H1 (cell line): ENCODE data around the gene MAPKAP1.

Source experiments
- CHD1 ChIP-seq: IDR thresholded peaks from 2 replicates; pipeline ENCODE4 v1.6.1; 2012; ENCODE audit warnings: low read depth, low read length, improper control_type of control experiment
- CREB1 ChIP-seq: IDR thresholded peaks from 2 replicates; pipeline ENCODE4 v1.6.1; 2012; ENCODE audit warnings: inconsistent platforms
- EGR1 ChIP-seq: IDR thresholded peaks from 2 replicates; pipeline ENCODE4 v1.6.1; 2011; ENCODE audit warnings: low read depth, low read length, borderline replicate concordance
- EZH2 ChIP-seq: fragments of 200-600 bp; sonication (generic); IDR thresholded peaks from 2 replicates; pipeline ENCODE4 v1.7.1; 2012; ENCODE audit warnings: low read depth, mild to moderate bottlenecking, moderate library complexity, low read length, inconsistent platforms; ENCODE audit not compliant: severe bottlenecking
- FOSL1 ChIP-seq: IDR thresholded peaks from 2 replicates; pipeline ENCODE4 v1.6.1; 2011; ENCODE audit warnings: mild to moderate bottlenecking, low read depth, low read length, moderate library complexity; ENCODE audit not compliant: insufficient read depth
- JUN ChIP-seq: IDR thresholded peaks from 2 replicates; pipeline ENCODE4 v1.6.1; 2011; ENCODE audit warnings: low read depth, mild to moderate bottlenecking, improper control_type of control experiment, low read length
- POLR2A ChIP-seq, 2 experiments: IDR thresholded peaks; 1 replicate in 1 of 2; 2 replicates in 1 of 2; pipeline ENCODE4 v1.6.1; 2011; ENCODE audit warnings: low read depth in 2 of 2, low read length in 2 of 2, mild to moderate bottlenecking in 2 of 2; ENCODE audit errors: control extremely low read depth in 1 of 2
- POLR2AphosphoS5 ChIP-seq: IDR thresholded peaks from 2 replicates; pipeline ENCODE4 v1.6.1; 2011; ENCODE audit warnings: low read depth, low read length
- RAD21 ChIP-seq, 2 experiments: IDR thresholded peaks in 1 of 2; conservative IDR thresholded peaks in 1 of 2; 2 replicates each; pipeline ENCODE4 v1.6.1; 2011; ENCODE audit warnings: low read depth in 2 of 2, low read length in 2 of 2, improper control_type of control experiment in 1 of 2, inconsistent platforms in 1 of 2, mild to moderate bottlenecking in 1 of 2, moderate library complexity in 1 of 2
- TAF1 ChIP-seq: IDR thresholded peaks from 2 replicates; pipeline ENCODE4 v1.6.1; 2011; ENCODE audit warnings: mild to moderate bottlenecking, low read depth, low read length
- TF ChIP-seq, protein P1 (sequence below), 3 experiments: IDR thresholded peaks; 1 replicate in 2 of 3; 2 replicates in 1 of 3; pipeline versions ENCODE4 v1.5.1 to v1.6.1; 2011; ENCODE audit warnings: low read length in 3 of 3, mild to moderate bottlenecking in 3 of 3, inconsistent platforms in 2 of 3, low read depth in 1 of 3, moderate library complexity in 1 of 3; ENCODE audit not compliant: insufficient read depth in 1 of 3; ENCODE audit errors: control extremely low read depth in 1 of 3
- TF ChIP-seq, protein P2 (sequence below): fragments of 300-600 bp; sonication (generic); IDR thresholded peaks from 2 replicates; pipeline ENCODE4 v1.7.1; 2012; ENCODE audit warnings: low read length, moderate library complexity, mild to moderate bottlenecking, inconsistent platforms; ENCODE audit not compliant: insufficient replicate concordance
- TF ChIP-seq, protein P3 (sequence below): IDR thresholded peaks from 2 replicates; pipeline ENCODE4 v1.6.1; 2012; ENCODE audit warnings: inconsistent platforms

DNA sequence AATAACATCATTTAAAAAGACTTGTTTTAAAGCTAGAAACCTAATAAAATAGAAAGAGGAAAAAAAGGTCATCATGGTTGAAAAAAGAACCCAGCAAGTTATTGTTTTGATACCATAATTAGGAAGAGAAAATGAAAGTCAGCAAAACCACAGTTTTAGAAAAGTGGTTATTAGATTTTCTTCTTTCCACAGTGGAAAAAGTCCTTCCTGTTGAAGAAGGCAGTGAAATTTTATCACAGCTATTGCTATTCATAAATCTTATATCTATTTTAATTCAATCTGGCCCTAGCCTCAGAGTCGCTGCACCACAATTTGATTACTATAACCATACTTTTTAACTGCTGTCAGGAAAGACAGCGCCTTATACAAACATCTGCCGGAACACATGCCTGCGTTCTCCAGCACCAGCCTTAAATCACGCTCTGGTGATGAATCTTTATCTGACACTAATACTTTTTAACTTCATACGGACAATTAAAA is 60.3 kb downstream of the MAPKAP1 start:
- no peak for TF ChIP-seq TAF1
- no peak for TF ChIP-seq JUN
- TF ChIP-seq, protein P1, sequence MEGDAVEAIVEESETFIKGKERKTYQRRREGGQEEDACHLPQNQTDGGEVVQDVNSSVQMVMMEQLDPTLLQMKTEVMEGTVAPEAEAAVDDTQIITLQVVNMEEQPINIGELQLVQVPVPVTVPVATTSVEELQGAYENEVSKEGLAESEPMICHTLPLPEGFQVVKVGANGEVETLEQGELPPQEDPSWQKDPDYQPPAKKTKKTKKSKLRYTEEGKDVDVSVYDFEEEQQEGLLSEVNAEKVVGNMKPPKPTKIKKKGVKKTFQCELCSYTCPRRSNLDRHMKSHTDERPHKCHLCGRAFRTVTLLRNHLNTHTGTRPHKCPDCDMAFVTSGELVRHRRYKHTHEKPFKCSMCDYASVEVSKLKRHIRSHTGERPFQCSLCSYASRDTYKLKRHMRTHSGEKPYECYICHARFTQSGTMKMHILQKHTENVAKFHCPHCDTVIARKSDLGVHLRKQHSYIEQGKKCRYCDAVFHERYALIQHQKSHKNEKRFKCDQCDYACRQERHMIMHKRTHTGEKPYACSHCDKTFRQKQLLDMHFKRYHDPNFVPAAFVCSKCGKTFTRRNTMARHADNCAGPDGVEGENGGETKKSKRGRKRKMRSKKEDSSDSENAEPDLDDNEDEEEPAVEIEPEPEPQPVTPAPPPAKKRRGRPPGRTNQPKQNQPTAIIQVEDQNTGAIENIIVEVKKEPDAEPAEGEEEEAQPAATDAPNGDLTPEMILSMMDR (IDR thresholded peaks at IDR 0.05; ENCODE audit: control extremely low read depth in 1 of 3, insufficient read depth in 1 of 3, low read depth in 1 of 3, low read length in 3 of 3): no peak
- no peak for TF ChIP-seq POLR2AphosphoS5
- TF ChIP-seq EGR1: no peak
- no peak for TF ChIP-seq CHD1
- TF ChIP-seq RAD21 (IDR thresholded peaks at IDR 0.05 in 1 of 2, conservative IDR thresholded peaks at IDR 0.05 in 1 of 2; ENCODE audit: low read depth in 2 of 2, low read length in 2 of 2): no peak
- TF ChIP-seq, protein P2, sequence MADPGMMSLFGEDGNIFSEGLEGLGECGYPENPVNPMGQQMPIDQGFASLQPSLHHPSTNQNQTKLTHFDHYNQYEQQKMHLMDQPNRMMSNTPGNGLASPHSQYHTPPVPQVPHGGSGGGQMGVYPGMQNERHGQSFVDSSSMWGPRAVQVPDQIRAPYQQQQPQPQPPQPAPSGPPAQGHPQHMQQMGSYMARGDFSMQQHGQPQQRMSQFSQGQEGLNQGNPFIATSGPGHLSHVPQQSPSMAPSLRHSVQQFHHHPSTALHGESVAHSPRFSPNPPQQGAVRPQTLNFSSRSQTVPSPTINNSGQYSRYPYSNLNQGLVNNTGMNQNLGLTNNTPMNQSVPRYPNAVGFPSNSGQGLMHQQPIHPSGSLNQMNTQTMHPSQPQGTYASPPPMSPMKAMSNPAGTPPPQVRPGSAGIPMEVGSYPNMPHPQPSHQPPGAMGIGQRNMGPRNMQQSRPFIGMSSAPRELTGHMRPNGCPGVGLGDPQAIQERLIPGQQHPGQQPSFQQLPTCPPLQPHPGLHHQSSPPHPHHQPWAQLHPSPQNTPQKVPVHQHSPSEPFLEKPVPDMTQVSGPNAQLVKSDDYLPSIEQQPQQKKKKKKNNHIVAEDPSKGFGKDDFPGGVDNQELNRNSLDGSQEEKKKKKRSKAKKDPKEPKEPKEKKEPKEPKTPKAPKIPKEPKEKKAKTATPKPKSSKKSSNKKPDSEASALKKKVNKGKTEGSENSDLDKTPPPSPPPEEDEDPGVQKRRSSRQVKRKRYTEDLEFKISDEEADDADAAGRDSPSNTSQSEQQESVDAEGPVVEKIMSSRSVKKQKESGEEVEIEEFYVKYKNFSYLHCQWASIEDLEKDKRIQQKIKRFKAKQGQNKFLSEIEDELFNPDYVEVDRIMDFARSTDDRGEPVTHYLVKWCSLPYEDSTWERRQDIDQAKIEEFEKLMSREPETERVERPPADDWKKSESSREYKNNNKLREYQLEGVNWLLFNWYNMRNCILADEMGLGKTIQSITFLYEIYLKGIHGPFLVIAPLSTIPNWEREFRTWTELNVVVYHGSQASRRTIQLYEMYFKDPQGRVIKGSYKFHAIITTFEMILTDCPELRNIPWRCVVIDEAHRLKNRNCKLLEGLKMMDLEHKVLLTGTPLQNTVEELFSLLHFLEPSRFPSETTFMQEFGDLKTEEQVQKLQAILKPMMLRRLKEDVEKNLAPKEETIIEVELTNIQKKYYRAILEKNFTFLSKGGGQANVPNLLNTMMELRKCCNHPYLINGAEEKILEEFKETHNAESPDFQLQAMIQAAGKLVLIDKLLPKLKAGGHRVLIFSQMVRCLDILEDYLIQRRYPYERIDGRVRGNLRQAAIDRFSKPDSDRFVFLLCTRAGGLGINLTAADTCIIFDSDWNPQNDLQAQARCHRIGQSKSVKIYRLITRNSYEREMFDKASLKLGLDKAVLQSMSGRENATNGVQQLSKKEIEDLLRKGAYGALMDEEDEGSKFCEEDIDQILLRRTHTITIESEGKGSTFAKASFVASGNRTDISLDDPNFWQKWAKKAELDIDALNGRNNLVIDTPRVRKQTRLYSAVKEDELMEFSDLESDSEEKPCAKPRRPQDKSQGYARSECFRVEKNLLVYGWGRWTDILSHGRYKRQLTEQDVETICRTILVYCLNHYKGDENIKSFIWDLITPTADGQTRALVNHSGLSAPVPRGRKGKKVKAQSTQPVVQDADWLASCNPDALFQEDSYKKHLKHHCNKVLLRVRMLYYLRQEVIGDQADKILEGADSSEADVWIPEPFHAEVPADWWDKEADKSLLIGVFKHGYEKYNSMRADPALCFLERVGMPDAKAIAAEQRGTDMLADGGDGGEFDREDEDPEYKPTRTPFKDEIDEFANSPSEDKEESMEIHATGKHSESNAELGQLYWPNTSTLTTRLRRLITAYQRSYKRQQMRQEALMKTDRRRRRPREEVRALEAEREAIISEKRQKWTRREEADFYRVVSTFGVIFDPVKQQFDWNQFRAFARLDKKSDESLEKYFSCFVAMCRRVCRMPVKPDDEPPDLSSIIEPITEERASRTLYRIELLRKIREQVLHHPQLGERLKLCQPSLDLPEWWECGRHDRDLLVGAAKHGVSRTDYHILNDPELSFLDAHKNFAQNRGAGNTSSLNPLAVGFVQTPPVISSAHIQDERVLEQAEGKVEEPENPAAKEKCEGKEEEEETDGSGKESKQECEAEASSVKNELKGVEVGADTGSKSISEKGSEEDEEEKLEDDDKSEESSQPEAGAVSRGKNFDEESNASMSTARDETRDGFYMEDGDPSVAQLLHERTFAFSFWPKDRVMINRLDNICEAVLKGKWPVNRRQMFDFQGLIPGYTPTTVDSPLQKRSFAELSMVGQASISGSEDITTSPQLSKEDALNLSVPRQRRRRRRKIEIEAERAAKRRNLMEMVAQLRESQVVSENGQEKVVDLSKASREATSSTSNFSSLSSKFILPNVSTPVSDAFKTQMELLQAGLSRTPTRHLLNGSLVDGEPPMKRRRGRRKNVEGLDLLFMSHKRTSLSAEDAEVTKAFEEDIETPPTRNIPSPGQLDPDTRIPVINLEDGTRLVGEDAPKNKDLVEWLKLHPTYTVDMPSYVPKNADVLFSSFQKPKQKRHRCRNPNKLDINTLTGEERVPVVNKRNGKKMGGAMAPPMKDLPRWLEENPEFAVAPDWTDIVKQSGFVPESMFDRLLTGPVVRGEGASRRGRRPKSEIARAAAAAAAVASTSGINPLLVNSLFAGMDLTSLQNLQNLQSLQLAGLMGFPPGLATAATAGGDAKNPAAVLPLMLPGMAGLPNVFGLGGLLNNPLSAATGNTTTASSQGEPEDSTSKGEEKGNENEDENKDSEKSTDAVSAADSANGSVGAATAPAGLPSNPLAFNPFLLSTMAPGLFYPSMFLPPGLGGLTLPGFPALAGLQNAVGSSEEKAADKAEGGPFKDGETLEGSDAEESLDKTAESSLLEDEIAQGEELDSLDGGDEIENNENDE: no peak
- TF ChIP-seq POLR2A (IDR thresholded peaks at IDR 0.05; ENCODE audit: control extremely low read depth in 1 of 2, low read depth in 2 of 2, low read length in 2 of 2): no peak
- no peak for TF ChIP-seq EZH2
- TF ChIP-seq FOSL1: no peak
- TF ChIP-seq CREB1: no peak
- TF ChIP-seq, protein P3, sequence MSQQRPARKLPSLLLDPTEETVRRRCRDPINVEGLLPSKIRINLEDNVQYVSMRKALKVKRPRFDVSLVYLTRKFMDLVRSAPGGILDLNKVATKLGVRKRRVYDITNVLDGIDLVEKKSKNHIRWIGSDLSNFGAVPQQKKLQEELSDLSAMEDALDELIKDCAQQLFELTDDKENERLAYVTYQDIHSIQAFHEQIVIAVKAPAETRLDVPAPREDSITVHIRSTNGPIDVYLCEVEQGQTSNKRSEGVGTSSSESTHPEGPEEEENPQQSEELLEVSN: no peak
